Right atrium auricular region (tissue), 2 donors: ENCODE measurements around the gene RNF220. TPM values are rescaled to one million over a fixed set of nuclear protein-coding genes. Genes with fewer than 3 reads are reported as not detected.

ENCODE experiments used
- DNase-seq: peaks from one replicate; pipeline ENCODE4 v3.0.0-alpha.2; 2019; ENCODE audit warnings: low spot score
- H3K27ac ChIP-seq, 2 donors: fragments of 200-600 bp; sonication (generic); 1 replicate in 1 of 2; 2 replicates in 1 of 2; pipeline ENCODE4 v1.5.1; 2016 to 2019
- H3K27me3 ChIP-seq, 2 donors: fragments of 200-600 bp; sonication (generic); one replicate each; pipeline versions ENCODE4 v1.5.1 to v1.6.0; 2017 to 2019
- H3K36me3 ChIP-seq: fragments of 200-600 bp; sonication (generic); one replicate; pipeline ENCODE4 v1.5.1; 2016
- H3K4me1 ChIP-seq, 2 donors: fragments of 200-600 bp; sonication (generic); one replicate each; pipeline versions ENCODE4 v1.5.1 to v1.6.0; 2017 to 2019
- H3K4me3 ChIP-seq, 2 donors: fragments of 200-600 bp; sonication (generic); 1 replicate in 1 of 2; 2 replicates in 1 of 2; pipeline ENCODE4 v1.5.1; 2017 to 2019; ENCODE audit warnings: mild to moderate bottlenecking in 1 of 2, moderate library complexity in 1 of 2
- H3K9me3 ChIP-seq, 2 donors: fragments of 200-600 bp; sonication (generic); one replicate each; pipeline ENCODE4 v1.5.1; 2019
- CTCF ChIP-seq, 2 donors: fragments of 200-600 bp; sonication (generic); IDR thresholded peaks; one replicate each; pipeline ENCODE4 v1.5.1; 2019; ENCODE audit warnings: antibody characterized with exemption in 2 of 2
- total RNA-seq, 2 donors: library from RNA; depleted of rRNA; stranded (reverse); fragments of >200 nt; gene quantifications; one replicate each; pipeline ENCODE4 v1.1.0, GENCODE V29; 2016

The RNF220 gene
- total RNA-seq, 2 donors from 2014 or later, result 76.1 to 91.6 TPM

GRCh38 chr1:44523593-44524591 lies 118.8 kb downstream of the RNF220 start:
- Histone ChIP-seq H3K9me3 (no peaks in the 10 kb centered on the region), H3K36me3 (no peaks in the 10 kb centered on the region), H3K4me1 (peaks cover 0 to 5% of the 10 kb centered on the region in 2 donors), H3K27me3 (no peaks in the 10 kb centered on the region), H3K4me3 (peak overlapping the region in 1 of 2 donors; percentile 26), H3K27ac (no peak overlapping the region)
- TF ChIP-seq CTCF (IDR thresholded peaks at IDR 0.05), result no peak
- no peak for DNase-seq

- H3K27ac ChIP-seq, result no peak overlapping the region
- peak overlapping the region in 1 of 2 donors; percentile 26 for H3K4me3 ChIP-seq
- peaks cover 0 to 5% of the 10 kb centered on the region in 2 donors for H3K4me1 ChIP-seq
Observed at GRCh38 chr1:44524655-44525500, 119.8 kb downstream of the RNF220 start.

GRCh38 chr1:44526295-44527073 lies 121.4 kb downstream of the RNF220 start:
- H3K27me3 ChIP-seq, result no peaks in the 10 kb centered on the region
- TF ChIP-seq CTCF (IDR thresholded peaks at IDR 0.05), result no peak
- no peak overlapping the region for H3K4me3 ChIP-seq
- H3K4me1 ChIP-seq, result peaks cover 0 to 5% of the 10 kb centered on the region in 2 donors
- H3K36me3 ChIP-seq, result no peaks in the 10 kb centered on the region
- no peak overlapping the region for H3K27ac ChIP-seq
- no peak for DNase-seq
- H3K9me3 ChIP-seq, result no peaks in the 10 kb centered on the region

More at GRCh38 chr1:44524655-44525500, 119.8 kb downstream of the RNF220 start:
- DNase-seq, result no peak
- TF ChIP-seq CTCF (IDR thresholded peaks at IDR 0.05), result no peak
- H3K9me3 ChIP-seq, result no peaks in the 10 kb centered on the region
- no peaks in the 10 kb centered on the region for H3K27me3 ChIP-seq
- no peaks in the 10 kb centered on the region for H3K36me3 ChIP-seq

- H3K27me3 ChIP-seq, result no peaks in the 10 kb centered on the region
- no peak overlapping the region for H3K27ac ChIP-seq
- no peak overlapping the region for H3K4me3 ChIP-seq
- TF ChIP-seq CTCF (IDR thresholded peaks at IDR 0.05), result no peak
- no peaks in the 10 kb centered on the region for H3K4me1 ChIP-seq
- DNase-seq, result no peak
- H3K9me3 ChIP-seq, result no peaks in the 10 kb centered on the region
- no peaks in the 10 kb centered on the region for H3K36me3 ChIP-seq
Observed at GRCh38 chr1:44531785-44532566, 126.9 kb downstream of the RNF220 start.

- Histone ChIP-seq H3K27me3 (no peaks in the 10 kb centered on the region), H3K36me3 (no peaks in the 10 kb centered on the region), H3K4me1 (no peaks in the 10 kb centered on the region), H3K27ac (no peak overlapping the region), H3K9me3 (no peaks in the 10 kb centered on the region), H3K4me3 (no peak overlapping the region)
- no peak for DNase-seq
- no peak for TF ChIP-seq CTCF (IDR thresholded peaks at IDR 0.05)
Observed at GRCh38 chr1:44532567-44532944, 127.5 kb downstream of the RNF220 start.
